ENCODE data around the gene HCRTR1.

The HCRTR1 gene

DNA sequence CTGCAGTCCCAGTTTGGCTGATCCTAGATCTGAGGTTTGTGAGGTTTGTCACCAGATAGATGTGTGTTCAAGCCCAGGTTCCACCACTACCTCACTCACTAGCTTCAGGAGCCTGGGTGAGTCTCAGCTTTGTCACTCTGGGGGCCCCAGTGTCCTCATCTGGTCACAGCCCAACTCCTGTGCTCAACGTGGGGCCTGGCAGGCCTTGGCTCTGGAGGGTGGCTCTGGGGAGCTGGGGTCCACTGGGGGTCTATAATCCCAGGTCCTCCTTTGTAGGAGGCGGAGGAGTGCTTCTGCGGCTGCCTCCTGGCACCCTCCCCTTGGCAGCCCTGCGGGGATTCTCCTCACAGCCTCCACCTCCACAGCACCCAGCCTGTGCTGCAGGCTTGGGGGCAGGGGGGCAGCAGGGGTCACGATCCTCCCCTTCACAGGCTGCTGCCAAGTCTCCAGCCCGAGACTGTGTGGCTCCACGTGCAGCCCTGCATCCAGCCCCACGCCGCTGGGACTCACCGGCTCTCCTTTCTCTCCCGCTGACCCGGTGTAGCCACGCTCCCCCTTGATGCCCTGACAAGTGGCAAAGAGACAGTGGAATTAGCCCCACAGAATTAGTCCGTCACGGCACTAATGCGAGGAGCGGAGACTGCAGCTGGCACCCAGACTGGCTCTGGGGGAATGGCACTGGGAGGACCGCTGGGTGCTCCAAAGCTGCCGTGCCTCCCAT, 49.7 kb downstream of the HCRTR1 start:
- DNase-seq (ENCODE audit: low spot score): no peak

GRCh38 chr1:31668303-31668883, 50.9 kb downstream of the HCRTR1 start:
- DNase-seq (ENCODE audit: low spot score): no peak

DNA sequence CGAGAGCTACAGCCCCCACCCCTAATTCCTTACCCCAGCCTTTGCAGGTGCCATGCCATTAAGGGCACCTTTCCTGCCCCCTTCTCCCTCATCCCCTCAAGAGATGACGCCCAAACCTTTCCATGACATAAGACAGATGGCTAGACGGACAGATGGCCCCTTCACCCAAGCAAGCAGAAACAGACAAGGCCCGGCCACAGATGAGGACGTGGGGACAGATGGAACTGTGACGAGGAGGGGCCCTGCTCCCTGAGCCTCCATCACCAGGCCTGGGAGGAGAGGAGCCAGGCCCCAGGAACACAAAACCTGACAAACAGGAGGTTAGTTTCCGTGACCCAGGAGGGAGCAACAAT, 51.9 kb downstream of the HCRTR1 start:
- DNase-seq (ENCODE audit: low spot score): no peak

DNA sequence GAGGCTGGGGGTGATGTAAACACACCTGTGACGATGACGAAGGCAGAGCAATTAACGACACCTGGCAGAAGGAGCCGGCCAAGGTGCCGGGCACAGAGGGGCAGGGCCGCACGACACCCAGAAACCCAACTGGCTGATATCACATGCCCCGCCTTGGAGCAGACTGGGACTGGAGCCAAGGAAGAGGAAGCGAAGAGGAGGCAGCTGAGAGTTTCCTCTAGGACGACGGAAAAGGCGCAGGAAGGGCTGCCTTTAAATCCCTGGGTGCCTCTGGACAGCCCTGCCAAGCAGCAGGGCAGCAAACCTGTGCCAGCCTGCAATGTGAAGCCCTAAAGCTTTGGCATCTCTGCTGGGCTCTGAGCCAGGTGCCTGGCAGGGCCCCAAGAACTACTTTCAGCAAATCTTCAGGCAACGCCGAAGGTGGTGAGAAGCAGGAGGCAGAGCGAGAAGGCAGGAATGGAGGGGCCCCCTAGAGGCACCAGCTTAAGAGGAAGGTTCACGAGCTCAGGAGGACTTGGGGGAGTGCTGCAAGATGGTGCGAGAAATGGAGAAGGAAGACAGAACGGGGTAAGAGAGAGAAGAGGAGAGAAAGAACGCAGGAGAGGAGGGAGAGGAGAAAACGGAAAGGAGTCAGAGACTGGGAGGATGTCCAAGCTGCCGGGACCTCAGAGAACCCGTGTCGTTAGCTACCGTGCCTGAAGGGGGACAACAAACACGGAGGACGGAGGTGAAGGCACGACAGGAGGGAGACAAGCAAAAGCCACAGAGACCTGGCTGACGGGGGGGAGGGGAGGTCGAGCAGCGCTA, 52.5 kb downstream of the HCRTR1 start:
- no peak for DNase-seq (ENCODE audit: low spot score)

DNA sequence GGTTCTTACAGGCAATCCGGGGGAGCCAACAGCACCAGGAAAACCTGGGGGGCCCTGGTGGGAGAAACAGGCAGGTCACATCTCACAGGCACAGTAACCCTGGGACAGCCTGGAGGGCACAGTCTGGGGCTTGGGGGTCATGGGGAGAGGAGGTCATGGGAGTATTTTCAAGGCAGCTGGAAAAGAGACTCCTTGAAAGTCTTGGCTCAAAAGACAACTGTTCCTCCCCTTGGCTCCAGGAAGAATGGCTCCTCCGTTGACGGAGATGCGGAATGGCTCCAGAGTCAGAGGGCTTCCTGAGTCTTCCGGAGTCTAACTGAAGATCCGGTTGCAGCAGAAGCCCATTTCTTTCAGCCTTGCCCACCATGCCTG, 53.1 kb downstream of the HCRTR1 start:
- no peak for DNase-seq (ENCODE audit: low spot score)

GRCh38 chr1:31671147-31671546, 53.7 kb downstream of the HCRTR1 start:
- DNase-seq (ENCODE audit: low spot score): no peak

GRCh38 chr1:31671561-31672201, 54.2 kb downstream of the HCRTR1 start:
- DNase-seq (ENCODE audit: low spot score): no peak

GRCh38 chr1:31672986-31673385, 55.5 kb downstream of the HCRTR1 start:
- no peak for DNase-seq (ENCODE audit: low spot score)

DNA sequence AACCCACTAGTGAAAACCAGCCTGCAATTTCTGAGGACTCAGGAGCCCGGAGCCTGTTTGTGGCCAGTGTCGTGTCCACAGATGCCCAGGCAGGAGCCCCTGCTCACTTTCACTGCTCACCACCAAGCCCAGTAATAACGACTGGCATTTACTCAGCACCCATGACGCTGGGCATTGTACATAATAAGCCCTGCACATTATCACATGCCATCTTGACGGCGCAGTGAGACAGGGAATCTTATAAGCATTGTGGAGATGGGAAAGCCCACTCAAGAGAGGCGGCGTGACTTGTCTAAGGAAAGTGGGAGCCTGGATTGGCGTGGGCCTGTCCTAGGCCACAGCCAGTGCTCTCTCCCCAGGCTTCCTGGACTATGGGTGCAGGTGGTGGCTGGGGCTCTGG, 55.9 kb downstream of the HCRTR1 start:
- no peak for DNase-seq (ENCODE audit: low spot score)

- no peak for DNase-seq (ENCODE audit: low spot score)
Measured at GRCh38 chr1:31674626-31675025, 57.1 kb downstream of the HCRTR1 start.

DNA sequence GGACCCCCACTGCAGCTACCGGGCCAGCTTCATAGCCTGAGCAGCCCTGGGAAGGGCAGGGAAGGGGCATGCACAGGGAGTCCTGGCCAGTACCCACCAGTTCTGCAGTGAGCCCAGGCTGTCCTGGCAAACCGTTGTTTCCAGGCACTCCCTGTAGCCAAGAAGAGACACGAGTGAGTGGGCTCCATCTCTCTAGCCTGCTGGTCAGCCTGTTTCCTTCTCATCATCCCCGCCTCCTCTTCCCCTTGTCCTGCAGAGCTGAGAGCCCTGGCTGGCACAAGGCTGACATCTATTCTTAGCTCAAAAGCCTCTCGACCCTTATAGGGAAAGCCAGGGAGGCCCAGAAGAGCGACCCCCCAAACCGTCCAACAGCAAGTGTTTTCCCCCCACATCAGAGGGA, 57.7 kb downstream of the HCRTR1 start:
- no peak for DNase-seq (ENCODE audit: low spot score)

DNA sequence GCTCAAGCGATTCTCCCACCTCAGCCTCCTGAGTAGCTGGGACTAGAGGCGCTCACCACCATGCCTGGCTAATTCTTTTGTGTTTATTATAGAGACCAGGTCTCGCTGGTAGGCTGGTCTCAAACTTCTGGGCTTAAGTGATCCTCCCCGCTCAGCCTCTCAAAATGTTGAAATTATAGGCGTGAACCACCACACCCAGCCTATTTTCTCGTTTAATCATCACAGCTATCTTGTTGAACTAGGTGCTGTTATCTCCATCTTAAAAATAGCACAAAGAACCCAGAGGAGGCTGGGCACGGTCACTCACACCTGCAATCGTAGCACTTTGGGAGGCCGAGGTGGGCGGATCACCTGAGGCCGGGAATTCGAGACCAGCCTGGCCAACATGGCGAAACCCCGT, 58.3 kb downstream of the HCRTR1 start:
- DNase-seq (ENCODE audit: low spot score): no peak
